Measurements from ENCODE around the gene PDLIM1.

The PDLIM1 gene

DNA sequence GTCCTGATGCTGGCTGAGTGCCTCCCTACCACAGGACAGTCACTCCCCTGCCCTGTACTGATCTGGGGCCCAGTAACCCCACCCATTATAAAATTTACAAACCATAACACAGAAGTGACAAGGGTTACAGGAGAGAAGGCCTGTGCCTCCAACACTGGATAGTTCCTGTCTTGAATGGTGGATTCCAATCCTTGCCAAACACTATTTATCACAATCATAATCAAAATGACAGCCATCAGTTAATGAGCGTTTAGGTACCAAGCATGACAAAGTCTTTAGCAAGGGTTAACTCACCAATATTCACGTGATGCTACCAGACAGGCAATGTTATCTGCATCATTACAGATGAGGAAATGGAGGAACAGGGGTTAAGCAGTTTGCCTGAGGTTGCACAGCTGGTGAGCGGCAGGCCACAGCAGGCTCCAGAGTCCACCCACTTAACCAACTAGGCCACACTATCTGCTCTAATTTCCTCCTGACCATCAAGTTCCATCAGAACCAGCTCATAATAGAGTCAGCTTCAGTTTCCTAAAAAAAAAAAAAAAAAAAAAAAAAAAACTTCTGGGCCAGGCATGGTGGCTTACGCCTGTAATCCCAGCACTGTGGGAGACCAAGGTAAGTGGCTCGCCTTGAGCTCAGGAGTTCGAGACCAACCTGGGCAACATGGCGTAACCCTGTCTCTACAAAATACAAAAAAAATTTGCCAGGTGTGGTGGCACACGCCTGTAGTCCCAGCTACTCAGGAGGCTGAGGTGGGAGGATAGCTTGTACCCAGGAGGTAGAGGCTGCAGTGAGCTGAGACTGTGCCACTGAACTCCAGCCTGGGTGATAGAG is 14.2 kb downstream of the PDLIM1 start:
- TF ChIP-seq EZH2phosphoT487 (IDR thresholded peaks at IDR 0.05; ENCODE audit: low read length) (no peak), EZH2 (optimal IDR thresholded peaks at IDR 0.05; ENCODE audit: low read depth, low read length) (no peak)
- TF ChIP-seq, protein P1, sequence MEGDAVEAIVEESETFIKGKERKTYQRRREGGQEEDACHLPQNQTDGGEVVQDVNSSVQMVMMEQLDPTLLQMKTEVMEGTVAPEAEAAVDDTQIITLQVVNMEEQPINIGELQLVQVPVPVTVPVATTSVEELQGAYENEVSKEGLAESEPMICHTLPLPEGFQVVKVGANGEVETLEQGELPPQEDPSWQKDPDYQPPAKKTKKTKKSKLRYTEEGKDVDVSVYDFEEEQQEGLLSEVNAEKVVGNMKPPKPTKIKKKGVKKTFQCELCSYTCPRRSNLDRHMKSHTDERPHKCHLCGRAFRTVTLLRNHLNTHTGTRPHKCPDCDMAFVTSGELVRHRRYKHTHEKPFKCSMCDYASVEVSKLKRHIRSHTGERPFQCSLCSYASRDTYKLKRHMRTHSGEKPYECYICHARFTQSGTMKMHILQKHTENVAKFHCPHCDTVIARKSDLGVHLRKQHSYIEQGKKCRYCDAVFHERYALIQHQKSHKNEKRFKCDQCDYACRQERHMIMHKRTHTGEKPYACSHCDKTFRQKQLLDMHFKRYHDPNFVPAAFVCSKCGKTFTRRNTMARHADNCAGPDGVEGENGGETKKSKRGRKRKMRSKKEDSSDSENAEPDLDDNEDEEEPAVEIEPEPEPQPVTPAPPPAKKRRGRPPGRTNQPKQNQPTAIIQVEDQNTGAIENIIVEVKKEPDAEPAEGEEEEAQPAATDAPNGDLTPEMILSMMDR (IDR thresholded peaks at IDR 0.05; ENCODE audit: low read length), result no peak
- Histone ChIP-seq H3K4me1 (ENCODE audit: low read length) (no peaks in the 10 kb centered on the region), H3K4me2 (ENCODE audit: low read depth, low read length) (no peak overlapping the region), H3K27ac (ENCODE audit: low read length) (no peak overlapping the region), H3K27me3 (replicated peaks; ENCODE audit: insufficient read depth, low read length) (no peaks in the 10 kb centered on the region), H2AFZ (ENCODE audit: low read length) (no peak overlapping the region), H3K9me2 (replicated peaks; ENCODE audit: insufficient read depth, low read length) (no peaks in the 10 kb centered on the region), H3F3A (ENCODE audit: insufficient read depth, low read length) (no peaks in the 10 kb centered on the region), H3K9me3 (replicated peaks; ENCODE audit: insufficient read depth, low read length) (no peaks in the 10 kb centered on the region), H3K36me3 (replicated peaks; ENCODE audit: insufficient read depth, low read length) (no peaks in the 10 kb centered on the region), H3K79me2 (ENCODE audit: low read length) (peaks cover 91% of the 10 kb centered on the region), H3K9ac (ENCODE audit: low read length) (no peak overlapping the region), H4K20me1 (ENCODE audit: insufficient read depth, low read length) (peaks cover 4% of the 10 kb centered on the region; the same call in 1 of the 2 replicates), H3K4me3 (ENCODE audit: low read length) (no peak overlapping the region)
- no peak for DNase-seq

DNA sequence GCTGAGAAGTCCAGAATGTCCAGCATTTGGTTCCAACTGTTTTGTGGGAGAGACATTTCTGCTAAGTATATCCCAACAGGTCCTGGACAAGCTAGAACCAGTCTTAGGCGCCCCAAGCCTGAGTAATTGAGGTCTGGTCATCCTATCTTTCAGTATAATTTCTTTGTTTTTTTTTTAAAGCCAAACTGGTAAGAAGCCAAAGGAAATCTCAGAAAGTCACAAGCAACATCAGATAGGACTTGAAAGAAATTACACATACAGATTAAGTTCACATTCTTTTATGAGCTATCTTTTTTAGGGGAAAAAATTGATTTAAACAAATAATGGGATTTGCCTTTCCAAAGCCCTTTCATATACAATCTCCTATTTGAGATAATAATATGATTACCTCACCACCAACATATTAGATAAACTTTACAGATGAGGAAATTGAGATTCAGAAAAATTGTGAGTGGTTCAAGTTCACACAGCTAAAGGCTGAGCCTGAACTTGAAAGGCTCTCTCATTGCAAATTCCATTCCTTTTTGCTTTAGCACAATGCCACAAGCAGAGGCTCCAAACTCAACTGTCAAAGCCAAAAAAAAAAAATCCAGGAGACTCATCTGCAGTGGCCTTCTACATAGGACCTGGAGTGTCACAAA is 15.0 kb downstream of the PDLIM1 start:
- no peak overlapping the region for H3K27ac ChIP-seq (ENCODE audit: low read length)
- peaks cover 83% of the 10 kb centered on the region for H3K79me2 ChIP-seq (ENCODE audit: low read length)
- H4K20me1 ChIP-seq (ENCODE audit: insufficient read depth, low read length), result peaks cover 4% of the 10 kb centered on the region; the same call in 1 of the 2 replicates
- DNase-seq, result no peak
- no peaks in the 10 kb centered on the region for H3F3A ChIP-seq (ENCODE audit: insufficient read depth, low read length)
- H3K4me3 ChIP-seq (ENCODE audit: low read length), result no peak overlapping the region
- H3K4me2 ChIP-seq (ENCODE audit: low read depth, low read length), result no peak overlapping the region
- H3K9ac ChIP-seq (ENCODE audit: low read length), result no peak overlapping the region
- no peak overlapping the region for H2AFZ ChIP-seq (ENCODE audit: low read length)
- no peaks in the 10 kb centered on the region for H3K36me3 ChIP-seq (replicated peaks; ENCODE audit: insufficient read depth, low read length)
- no peaks in the 10 kb centered on the region for H3K4me1 ChIP-seq (ENCODE audit: low read length)
- H3K9me2 ChIP-seq (replicated peaks; ENCODE audit: insufficient read depth, low read length), result no peaks in the 10 kb centered on the region
- H3K9me3 ChIP-seq (replicated peaks; ENCODE audit: insufficient read depth, low read length), result no peaks in the 10 kb centered on the region
- TF ChIP-seq EZH2phosphoT487 (IDR thresholded peaks at IDR 0.05; ENCODE audit: low read length), result no peak
- no peak for TF ChIP-seq EZH2 (optimal IDR thresholded peaks at IDR 0.05; ENCODE audit: low read depth, low read length)
- TF ChIP-seq, protein P1 (IDR thresholded peaks at IDR 0.05; ENCODE audit: low read length), result no peak
- no peaks in the 10 kb centered on the region for H3K27me3 ChIP-seq (replicated peaks; ENCODE audit: insufficient read depth, low read length)

DNA sequence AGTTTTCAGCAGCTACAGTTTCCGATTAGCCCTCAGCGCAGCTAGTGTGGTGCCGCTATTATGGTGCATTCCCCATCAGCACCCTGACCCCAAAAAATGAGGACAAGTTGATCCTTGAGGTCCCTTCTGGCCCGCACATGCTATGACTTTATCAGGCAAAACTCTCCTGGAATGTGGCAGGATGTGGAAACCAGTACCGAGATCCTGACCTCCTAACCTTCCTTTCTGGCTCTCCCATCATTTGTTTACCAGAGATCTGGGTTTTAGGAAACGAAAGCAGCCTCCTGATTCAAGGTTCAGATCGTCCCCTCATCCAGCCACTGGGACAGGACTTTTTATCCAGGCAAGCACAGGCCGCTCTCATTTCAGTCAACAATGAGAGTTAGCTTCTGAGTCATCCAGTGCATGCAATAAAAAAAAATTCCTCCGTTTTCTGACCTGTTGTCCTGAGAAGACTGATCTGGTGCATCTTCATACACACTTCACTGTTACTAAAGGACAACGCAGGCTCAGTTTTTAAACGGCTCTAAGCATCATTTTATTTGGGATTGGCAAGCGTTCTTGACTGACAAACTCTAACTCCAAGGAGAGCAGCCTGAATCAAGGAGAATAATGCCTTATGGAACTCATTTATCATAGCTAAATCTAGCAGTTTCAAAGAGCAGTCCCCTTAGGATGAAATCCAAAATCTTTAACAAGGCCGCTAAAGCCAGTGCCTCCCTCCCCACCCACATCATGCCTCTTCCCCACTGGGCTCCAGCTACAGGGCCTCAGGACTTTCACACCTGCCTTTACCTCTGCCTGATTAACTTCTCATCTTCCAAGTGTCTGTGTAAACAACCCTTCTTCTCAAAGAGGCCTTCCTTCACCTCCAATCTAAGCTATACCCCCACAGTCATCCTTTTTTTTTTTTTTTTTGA is 17.1 kb downstream of the PDLIM1 start:
- no peaks in the 10 kb centered on the region for H3K27me3 ChIP-seq (replicated peaks; ENCODE audit: insufficient read depth, low read length)
- no peak for TF ChIP-seq EZH2phosphoT487 (IDR thresholded peaks at IDR 0.05; ENCODE audit: low read length)
- TF ChIP-seq, protein P1 (IDR thresholded peaks at IDR 0.05; ENCODE audit: low read length), result no peak
- no peak for TF ChIP-seq EZH2 (optimal IDR thresholded peaks at IDR 0.05; ENCODE audit: low read depth, low read length)
- no peak overlapping the region for H2AFZ ChIP-seq (ENCODE audit: low read length)
- H3K4me1 ChIP-seq (ENCODE audit: low read length), result no peaks in the 10 kb centered on the region
- H3K4me3 ChIP-seq (ENCODE audit: low read length), result no peak overlapping the region
- peaks cover 4% of the 10 kb centered on the region; the same call in 1 of the 2 replicates for H4K20me1 ChIP-seq (ENCODE audit: insufficient read depth, low read length)
- no peak overlapping the region for H3K27ac ChIP-seq (ENCODE audit: low read length)
- DNase-seq, result no peak
- H3K9me2 ChIP-seq (replicated peaks; ENCODE audit: insufficient read depth, low read length), result no peaks in the 10 kb centered on the region
- H3K9ac ChIP-seq (ENCODE audit: low read length), result no peak overlapping the region
- H3K4me2 ChIP-seq (ENCODE audit: low read depth, low read length), result no peak overlapping the region
- H3K9me3 ChIP-seq (replicated peaks; ENCODE audit: insufficient read depth, low read length), result no peaks in the 10 kb centered on the region
- no peaks in the 10 kb centered on the region for H3K36me3 ChIP-seq (replicated peaks; ENCODE audit: insufficient read depth, low read length)
- H3F3A ChIP-seq (ENCODE audit: insufficient read depth, low read length), result no peaks in the 10 kb centered on the region
- H3K79me2 ChIP-seq (ENCODE audit: low read length), result peaks cover 64% of the 10 kb centered on the region
